Adrenal gland (tissue), 12 donors: Measurements from ENCODE around the gene C9orf153. TPM values are rescaled to one million over a fixed set of nuclear protein-coding genes. Genes with fewer than 3 reads are reported as not detected.

Experiments
- DNase-seq, 7 donors: peaks; one replicate each; pipeline ENCODE4 v3.0.0-alpha.2; 2019 to 2020
- H3K27ac ChIP-seq, 5 donors: fragments of 200-600 bp; sonication (generic) in 4 of 5; 1 replicate in 3 of 5; 2 replicates in 2 of 5; pipeline versions ENCODE4 v1.5.1 to v1.8.0; 2016 to 2020; ENCODE audit warnings: mild to moderate bottlenecking in 1 of 5
- H3K27me3 ChIP-seq: fragments of 200-600 bp; 2 replicates; pipeline ENCODE4 v1.8.0; 2021
- H3K36me3 ChIP-seq, 2 donors: fragments of 200-600 bp; replicated peaks in 1 of 2; 1 replicate in 1 of 2; 2 replicates in 1 of 2; pipeline versions ENCODE4 v1.5.1 to v1.8.0; 2018 to 2022
- H3K4me1 ChIP-seq, 2 donors: fragments of 200-600 bp; replicated peaks in 1 of 2; 1 replicate in 1 of 2; 2 replicates in 1 of 2; pipeline versions ENCODE4 v1.5.1 to v1.8.0; 2018 to 2021
- H3K4me3 ChIP-seq, 4 donors: fragments of 200-600 bp; sonication (generic) in 3 of 4; one replicate each; pipeline ENCODE4 v1.5.1; 2016 to 2018
- H3K9me3 ChIP-seq, 3 donors: fragments of 200-600 bp; sonication (generic) in 1 of 3; replicated peaks in 1 of 3; 1 replicate in 2 of 3; 2 replicates in 1 of 3; pipeline versions ENCODE4 v1.5.1 to v1.8.0; 2016 to 2021
- POLR2A ChIP-seq, 2 donors: fragments of 450-650 bp; IDR thresholded peaks; one replicate each; pipeline ENCODE4 v1.6.1; 2017; ENCODE audit warnings: antibody characterized with exemption in 2 of 2, mild to moderate bottlenecking in 2 of 2, moderate library complexity in 1 of 2
- WGBS, 4 donors: extraction: QIAGEN DNeasy Blood & Tissue Kit in 2 of 4; methylation state at CpG; one replicate each; pipeline versions ENCODE4 v1.1.5 to v1.1.7; 2013 to 2017; 5-methylcytosine and 5-hydroxymethylcytosine counted together
- intact Hi-C, 2 donors: fragments of 100-400 bp; cut with DNase I; formaldehyde crosslinking; loops; one replicate each; pipeline versions ENCODE4 v1.14.1 to v1.15.0; 2022 to 2023
- polyA plus RNA-seq, 3 donors: library from polyadenylated mRNA; stranded (reverse); fragments of 200-250 nt in 2 of 3; fragments of 350-450 nt in 1 of 3; fragmentation: Illumina TruSeq in 1 of 3; extraction: RNeasy Lipid Tissue Mini Kit (QIAGEN cat#74804) in 1 of 3; gene quantifications; one replicate each; pipeline ENCODE4 v1.2.3, GENCODE V29; 2013 to 2014
- total RNA-seq, 9 donors: library from RNA; depleted of rRNA in 4 of 9; stranded (reverse); fragments of >200 nt in 4 of 9; fragments of 120-200 nt in 1 of 9; fragmentation: NEBNext Ultra II Directional in 1 of 9; extraction: Animal tissue kit (Norgen Biotek cat#: 25700) in 1 of 9; gene quantifications; one replicate each; pipeline versions ENCODE4 v1.1.0 to v1.2.4, GENCODE V29; 2013 to 2023
- TF ChIP-seq, protein P1 (sequence below), 6 experiments: fragments of 450-650 bp in 4 of 6; fragments of 200-600 bp in 2 of 6; sonication (generic) in 1 of 6; IDR thresholded peaks; 1 replicate in 5 of 6; 2 replicates in 1 of 6; pipeline versions ENCODE4 v1.5.1 to v1.8.0; 2016 to 2021; ENCODE audit warnings: antibody characterized with exemption in 6 of 6, mild to moderate bottlenecking in 2 of 6, moderate library complexity in 1 of 6
- donor health status: healthy with polysubstance abuse.
- donor health status: Bipolar disorder and iron deficiency.
- donor health status: DM: yes; HTN: yes; CAD: no.
- donor health status: DM: no; HTN: no; CAD: no.
- donor health status: DM: no; HTN: no; CAD: no.
- donor health status: DM: yes; HTN: yes; CAD: no.

C9orf153 gene
- total and polyA plus RNA-seq, 12 donors: 0.14 to 0.94 (median 0.37) TPM; not detected in 5

DNA sequence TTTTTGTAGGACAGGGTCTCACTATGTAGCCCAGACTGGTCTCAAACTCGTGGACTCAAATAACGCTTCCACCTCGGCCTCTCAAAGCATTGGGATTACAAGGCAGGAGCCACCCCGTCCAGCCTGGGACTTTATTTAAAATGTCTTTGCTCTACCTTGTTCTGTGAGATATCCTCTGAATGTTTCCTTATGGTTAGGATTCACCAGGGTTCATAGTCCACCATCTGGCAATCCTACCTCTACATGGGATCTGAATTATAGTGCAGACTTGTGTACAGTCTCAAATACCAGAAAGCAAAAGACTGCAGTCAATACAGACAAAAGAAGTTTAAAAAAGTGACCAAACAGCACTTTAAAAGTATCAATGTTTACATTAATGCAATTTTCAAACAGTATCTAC lies 12.8 kb upstream of the C9orf153 start:
- H3K27me3 ChIP-seq: no peaks in the 10 kb centered on the region
- no peaks in the 10 kb centered on the region for H3K9me3 ChIP-seq
- no peak overlapping the region for H3K4me3 ChIP-seq
- TF ChIP-seq POLR2A (IDR thresholded peaks at IDR 0.05): no peak
- TF ChIP-seq, protein P1, sequence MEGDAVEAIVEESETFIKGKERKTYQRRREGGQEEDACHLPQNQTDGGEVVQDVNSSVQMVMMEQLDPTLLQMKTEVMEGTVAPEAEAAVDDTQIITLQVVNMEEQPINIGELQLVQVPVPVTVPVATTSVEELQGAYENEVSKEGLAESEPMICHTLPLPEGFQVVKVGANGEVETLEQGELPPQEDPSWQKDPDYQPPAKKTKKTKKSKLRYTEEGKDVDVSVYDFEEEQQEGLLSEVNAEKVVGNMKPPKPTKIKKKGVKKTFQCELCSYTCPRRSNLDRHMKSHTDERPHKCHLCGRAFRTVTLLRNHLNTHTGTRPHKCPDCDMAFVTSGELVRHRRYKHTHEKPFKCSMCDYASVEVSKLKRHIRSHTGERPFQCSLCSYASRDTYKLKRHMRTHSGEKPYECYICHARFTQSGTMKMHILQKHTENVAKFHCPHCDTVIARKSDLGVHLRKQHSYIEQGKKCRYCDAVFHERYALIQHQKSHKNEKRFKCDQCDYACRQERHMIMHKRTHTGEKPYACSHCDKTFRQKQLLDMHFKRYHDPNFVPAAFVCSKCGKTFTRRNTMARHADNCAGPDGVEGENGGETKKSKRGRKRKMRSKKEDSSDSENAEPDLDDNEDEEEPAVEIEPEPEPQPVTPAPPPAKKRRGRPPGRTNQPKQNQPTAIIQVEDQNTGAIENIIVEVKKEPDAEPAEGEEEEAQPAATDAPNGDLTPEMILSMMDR (IDR thresholded peaks at IDR 0.05): no peak
- peaks cover 0 to 25% of the 10 kb centered on the region in 2 donors for H3K36me3 ChIP-seq
- H3K27ac ChIP-seq: no peak overlapping the region
- H3K4me1 ChIP-seq: peaks cover 0 to 11% of the 10 kb centered on the region in 2 donors
- no peak for DNase-seq
- WGBS, 4 donors: 93 to 97% (median 95%) methylated on average over 4 of the region's 4 CpGs
- intact Hi-C loops: no loop called here

DNA sequence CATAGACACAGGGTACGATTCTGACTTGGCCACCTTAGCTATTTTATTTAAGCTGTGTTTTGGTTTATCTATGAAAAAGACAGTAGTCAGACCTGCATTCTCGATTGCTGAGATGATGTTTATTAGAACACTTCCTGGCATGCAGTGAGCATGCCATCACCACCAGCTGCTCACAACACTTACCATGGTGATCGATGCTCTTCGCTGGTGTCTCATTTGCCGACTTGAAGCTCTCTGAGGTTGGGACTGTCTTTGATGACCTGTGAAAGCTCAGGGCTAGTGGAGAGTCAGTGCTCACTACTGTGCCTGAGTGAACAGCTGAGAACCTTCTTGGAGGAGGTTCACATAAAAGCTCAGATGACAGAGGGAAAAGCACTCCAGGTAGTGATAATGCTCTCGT lies 4.4 kb upstream of the C9orf153 start:
- Histone ChIP-seq H3K36me3 (peaks cover 0 to 22% of the 10 kb centered on the region in 2 donors), H3K4me3 (no peak overlapping the region), H3K9me3 (no peaks in the 10 kb centered on the region), H3K4me1 (no peaks in the 10 kb centered on the region), H3K27me3 (no peaks in the 10 kb centered on the region), H3K27ac (no peak overlapping the region)
- TF ChIP-seq, protein P1 (IDR thresholded peaks at IDR 0.05): no peak
- TF ChIP-seq POLR2A (IDR thresholded peaks at IDR 0.05): no peak
- WGBS, 4 donors: 91 to 97% (median 94%) methylated on average over 6 of the region's 6 CpGs
- no peak for DNase-seq
- intact Hi-C loops: no loop called here

DNA sequence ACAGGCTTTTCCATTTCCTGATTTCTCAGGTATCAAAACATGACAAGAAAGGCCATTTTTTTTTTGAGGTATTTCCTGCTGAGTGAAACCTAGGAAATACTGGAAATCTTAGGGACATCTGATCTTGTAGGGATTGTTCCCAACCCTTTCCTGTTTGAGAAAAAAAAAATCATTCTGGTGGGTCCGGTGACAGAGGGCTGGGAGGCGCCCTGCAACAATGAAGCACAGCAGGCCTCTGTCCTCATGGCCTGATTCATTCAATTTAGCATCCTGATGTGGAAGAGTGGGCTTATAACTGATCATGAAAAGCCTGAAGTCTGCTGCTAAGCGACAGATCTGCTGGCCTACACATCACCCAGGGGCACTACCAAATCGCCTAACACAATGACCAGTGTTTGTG lies 3.0 kb upstream of the C9orf153 start:
- WGBS, 4 donors: 73 to 100% (median 91%) methylated on average over 3 to 4 of the region's 4 CpGs
- H3K4me3 ChIP-seq: no peak overlapping the region
- peaks cover 0 to 22% of the 10 kb centered on the region in 2 donors for H3K36me3 ChIP-seq
- no peaks in the 10 kb centered on the region for H3K27me3 ChIP-seq
- intact Hi-C loops: no loop called here
- no peak overlapping the region for H3K27ac ChIP-seq
- DNase-seq: no peak
- TF ChIP-seq, protein P1 (IDR thresholded peaks at IDR 0.05): no peak
- TF ChIP-seq POLR2A (IDR thresholded peaks at IDR 0.05): no peak
- H3K9me3 ChIP-seq: no peaks in the 10 kb centered on the region
- H3K4me1 ChIP-seq: no peaks in the 10 kb centered on the region

DNA sequence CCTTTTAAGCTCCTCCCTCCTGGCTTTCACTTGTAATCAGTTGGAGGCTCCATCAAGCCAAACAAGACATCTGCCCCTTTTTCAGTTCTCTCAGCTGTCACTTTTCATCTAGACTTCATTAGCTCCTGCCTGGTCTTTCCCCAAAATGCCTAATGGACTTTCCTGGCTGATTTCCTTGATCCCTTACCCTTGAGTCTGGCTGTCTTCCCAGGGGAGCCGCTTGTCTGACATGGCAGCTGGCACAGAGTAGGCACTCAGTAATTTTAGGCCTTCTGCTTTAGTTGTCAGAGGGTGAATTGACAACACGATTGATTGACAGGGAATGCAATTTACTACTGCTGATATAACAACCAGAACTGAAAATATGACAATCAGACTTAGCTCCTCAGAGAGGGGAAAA lies 2.1 kb downstream of the C9orf153 start:
- peaks cover 0 to 3% of the 10 kb centered on the region in 2 donors for H3K36me3 ChIP-seq
- no peak overlapping the region for H3K4me3 ChIP-seq
- 80 to 91% (median 89%) methylated on average over 2 of the region's 2 CpGs for WGBS, 4 donors
- H3K4me1 ChIP-seq: no peaks in the 10 kb centered on the region
- no peak overlapping the region for H3K27ac ChIP-seq
- intact Hi-C loops: no loop called here
- no peak for TF ChIP-seq POLR2A (IDR thresholded peaks at IDR 0.05)
- TF ChIP-seq, protein P1 (IDR thresholded peaks at IDR 0.05): no peak
- H3K27me3 ChIP-seq: no peaks in the 10 kb centered on the region
- no peak for DNase-seq
- peaks cover 0 to 9% (median 0%) of the 10 kb centered on the region in 3 donors for H3K9me3 ChIP-seq
